ENCODE results near the gene KLKB1.

KLKB1 gene

DNA sequence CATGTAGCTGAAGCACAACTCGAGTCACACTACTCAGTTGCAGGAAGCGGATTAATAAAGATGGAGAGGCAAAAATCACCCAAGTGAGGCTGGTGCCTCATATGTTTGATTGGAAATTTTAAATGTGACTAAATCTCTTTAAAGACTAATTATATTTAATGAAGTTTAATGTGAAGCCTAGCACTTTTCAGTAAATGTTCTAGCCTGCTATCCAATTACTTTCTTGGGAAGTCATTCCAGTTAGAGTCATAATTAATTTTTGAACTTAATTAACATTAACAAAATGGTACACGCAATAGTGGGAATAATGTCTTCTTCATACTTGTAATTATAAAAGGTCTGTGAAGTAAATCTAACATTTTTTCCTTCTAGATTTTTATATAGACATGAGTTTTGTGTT lies 59.3 kb downstream of the KLKB1 start:
- Histone ChIP-seq H3K9me3 (ENCODE audit: control insufficient read depth in 2 of 2, low read length in 2 of 2) (no peaks in the 10 kb centered on the region), H3K4me3 (ENCODE audit: low read length in 2 of 2) (no peak overlapping the region), H3K4me1 (ENCODE audit: control insufficient read depth in 2 of 2, insufficient read depth in 2 of 2, low read length in 2 of 2) (no peaks in the 10 kb centered on the region), H3K9ac (ENCODE audit: low read depth in 1 of 2, low read length in 2 of 2) (no peak overlapping the region), H3K27me3 (ENCODE audit: control insufficient read depth in 2 of 2, insufficient read depth in 2 of 2, low read length in 2 of 2) (no peaks in the 10 kb centered on the region), H3K36me3 (ENCODE audit: control insufficient read depth in 2 of 2, insufficient read depth in 2 of 2, low read length in 2 of 2) (no peaks in the 10 kb centered on the region), H3K27ac (ENCODE audit: low read depth in 2 of 2, low read length in 2 of 2) (no peak overlapping the region)

GRCh38 chr4:186291256-186291890 lies 64.1 kb downstream of the KLKB1 start:
- Histone ChIP-seq H3K9me3 (ENCODE audit: control insufficient read depth in 2 of 2, low read length in 2 of 2) (no peaks in the 10 kb centered on the region), H3K27me3 (ENCODE audit: control insufficient read depth in 2 of 2, insufficient read depth in 2 of 2, low read length in 2 of 2) (no peaks in the 10 kb centered on the region), H3K27ac (ENCODE audit: low read depth in 2 of 2, low read length in 2 of 2) (no peak overlapping the region), H3K4me1 (ENCODE audit: control insufficient read depth in 2 of 2, insufficient read depth in 2 of 2, low read length in 2 of 2) (no peaks in the 10 kb centered on the region), H3K4me3 (ENCODE audit: low read length in 2 of 2) (no peak overlapping the region), H3K36me3 (ENCODE audit: control insufficient read depth in 2 of 2, insufficient read depth in 2 of 2, low read length in 2 of 2) (no peaks in the 10 kb centered on the region), H3K9ac (ENCODE audit: low read depth in 1 of 2, low read length in 2 of 2) (no peak overlapping the region)

DNA sequence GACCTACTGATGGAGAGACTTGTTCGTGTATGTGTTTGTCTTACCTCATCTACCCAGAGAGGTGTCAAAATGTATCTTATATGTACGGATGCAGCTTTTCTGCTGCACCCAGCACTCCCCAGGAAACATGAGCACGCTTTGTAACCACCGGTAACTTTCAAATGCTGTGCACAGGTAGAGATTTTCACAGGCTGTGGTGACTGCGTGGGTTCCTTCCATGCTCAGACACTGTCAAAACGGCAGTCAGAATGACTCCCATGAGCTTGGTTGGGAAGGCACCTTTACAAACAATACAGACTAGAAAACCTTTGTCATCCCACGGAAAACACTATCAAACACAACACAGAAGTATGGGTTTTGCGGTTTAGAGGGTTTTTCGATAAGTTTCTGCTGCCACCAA lies 66.9 kb downstream of the KLKB1 start:
- H3K36me3 ChIP-seq (ENCODE audit: control insufficient read depth in 2 of 2, insufficient read depth in 2 of 2, low read length in 2 of 2), result no peaks in the 10 kb centered on the region
- H3K9me3 ChIP-seq (ENCODE audit: control insufficient read depth in 2 of 2, low read length in 2 of 2), result no peaks in the 10 kb centered on the region
- H3K4me1 ChIP-seq (ENCODE audit: control insufficient read depth in 2 of 2, insufficient read depth in 2 of 2, low read length in 2 of 2), result peaks cover 0 to 3% of the 10 kb centered on the region in 2 donors
- no peak overlapping the region for H3K9ac ChIP-seq (ENCODE audit: low read depth in 1 of 2, low read length in 2 of 2)
- no peaks in the 10 kb centered on the region for H3K27me3 ChIP-seq (ENCODE audit: control insufficient read depth in 2 of 2, insufficient read depth in 2 of 2, low read length in 2 of 2)
- no peak overlapping the region for H3K27ac ChIP-seq (ENCODE audit: low read depth in 2 of 2, low read length in 2 of 2)
- H3K4me3 ChIP-seq (ENCODE audit: low read length in 2 of 2), result no peak overlapping the region

- Histone ChIP-seq H3K9ac (ENCODE audit: low read depth in 1 of 2, low read length in 2 of 2) (no peak overlapping the region), H3K27me3 (ENCODE audit: control insufficient read depth in 2 of 2, insufficient read depth in 2 of 2, low read length in 2 of 2) (no peaks in the 10 kb centered on the region), H3K4me1 (ENCODE audit: control insufficient read depth in 2 of 2, insufficient read depth in 2 of 2, low read length in 2 of 2) (peaks cover 0 to 11% of the 10 kb centered on the region in 2 donors), H3K4me3 (ENCODE audit: low read length in 2 of 2) (no peak overlapping the region), H3K9me3 (ENCODE audit: control insufficient read depth in 2 of 2, low read length in 2 of 2) (no peaks in the 10 kb centered on the region), H3K27ac (ENCODE audit: low read depth in 2 of 2, low read length in 2 of 2) (no peak overlapping the region), H3K36me3 (ENCODE audit: control insufficient read depth in 2 of 2, insufficient read depth in 2 of 2, low read length in 2 of 2) (no peaks in the 10 kb centered on the region)
These were observed 69.2 kb downstream of the KLKB1 start for GRCh38 chr4:186296481-186296880.

- Histone ChIP-seq H3K4me1 (ENCODE audit: control insufficient read depth in 2 of 2, insufficient read depth in 2 of 2, low read length in 2 of 2) (peaks cover 0 to 11% of the 10 kb centered on the region in 2 donors), H3K9ac (ENCODE audit: low read depth in 1 of 2, low read length in 2 of 2) (no peak overlapping the region), H3K27me3 (ENCODE audit: control insufficient read depth in 2 of 2, insufficient read depth in 2 of 2, low read length in 2 of 2) (no peaks in the 10 kb centered on the region), H3K4me3 (ENCODE audit: low read length in 2 of 2) (no peak overlapping the region), H3K36me3 (ENCODE audit: control insufficient read depth in 2 of 2, insufficient read depth in 2 of 2, low read length in 2 of 2) (no peaks in the 10 kb centered on the region), H3K27ac (ENCODE audit: low read depth in 2 of 2, low read length in 2 of 2) (no peak overlapping the region), H3K9me3 (ENCODE audit: control insufficient read depth in 2 of 2, low read length in 2 of 2) (no peaks in the 10 kb centered on the region)
These were observed 69.8 kb downstream of the KLKB1 start for GRCh38 chr4:186297013-186297645.

- no peaks in the 10 kb centered on the region for H3K36me3 ChIP-seq (ENCODE audit: control insufficient read depth in 2 of 2, insufficient read depth in 2 of 2, low read length in 2 of 2)
- no peak overlapping the region for H3K9ac ChIP-seq (ENCODE audit: low read depth in 1 of 2, low read length in 2 of 2)
- H3K27ac ChIP-seq (ENCODE audit: low read depth in 2 of 2, low read length in 2 of 2), result no peak overlapping the region
- H3K4me1 ChIP-seq (ENCODE audit: control insufficient read depth in 2 of 2, insufficient read depth in 2 of 2, low read length in 2 of 2), result peaks cover 0 to 11% of the 10 kb centered on the region in 2 donors
- H3K9me3 ChIP-seq (ENCODE audit: control insufficient read depth in 2 of 2, low read length in 2 of 2), result no peaks in the 10 kb centered on the region
- H3K4me3 ChIP-seq (ENCODE audit: low read length in 2 of 2), result no peak overlapping the region
- H3K27me3 ChIP-seq (ENCODE audit: control insufficient read depth in 2 of 2, insufficient read depth in 2 of 2, low read length in 2 of 2), result no peaks in the 10 kb centered on the region
These were observed 70.8 kb downstream of the KLKB1 start for GRCh38 chr4:186298031-186298647.

GRCh38 chr4:186299291-186299690 lies 72.0 kb downstream of the KLKB1 start:
- Histone ChIP-seq H3K9ac (ENCODE audit: low read depth in 1 of 2, low read length in 2 of 2) (no peak overlapping the region), H3K4me3 (ENCODE audit: low read length in 2 of 2) (no peak overlapping the region), H3K36me3 (ENCODE audit: control insufficient read depth in 2 of 2, insufficient read depth in 2 of 2, low read length in 2 of 2) (no peaks in the 10 kb centered on the region), H3K27me3 (ENCODE audit: control insufficient read depth in 2 of 2, insufficient read depth in 2 of 2, low read length in 2 of 2) (no peaks in the 10 kb centered on the region), H3K4me1 (ENCODE audit: control insufficient read depth in 2 of 2, insufficient read depth in 2 of 2, low read length in 2 of 2) (peaks cover 0 to 11% of the 10 kb centered on the region in 2 donors), H3K27ac (ENCODE audit: low read depth in 2 of 2, low read length in 2 of 2) (no peak overlapping the region), H3K9me3 (ENCODE audit: control insufficient read depth in 2 of 2, low read length in 2 of 2) (no peaks in the 10 kb centered on the region)

- H3K4me3 ChIP-seq (ENCODE audit: low read length in 2 of 2), result peak overlapping the region; percentile 45 to 62
- no peaks in the 10 kb centered on the region for H3K27me3 ChIP-seq (ENCODE audit: control insufficient read depth in 2 of 2, insufficient read depth in 2 of 2, low read length in 2 of 2)
These were observed 73.5 kb downstream of the KLKB1 start for GRCh38 chr4:186300659-186301390.

GRCh38 chr4:186304216-186304615 lies 76.9 kb downstream of the KLKB1 start:
- H3K4me3 ChIP-seq (ENCODE audit: low read length in 2 of 2), result no peak overlapping the region
- H3K36me3 ChIP-seq (ENCODE audit: control insufficient read depth in 2 of 2, insufficient read depth in 2 of 2, low read length in 2 of 2), result no peaks in the 10 kb centered on the region
- H3K27ac ChIP-seq (ENCODE audit: low read depth in 2 of 2, low read length in 2 of 2), result no peak overlapping the region
- H3K27me3 ChIP-seq (ENCODE audit: control insufficient read depth in 2 of 2, insufficient read depth in 2 of 2, low read length in 2 of 2), result no peaks in the 10 kb centered on the region
- no peak overlapping the region for H3K9ac ChIP-seq (ENCODE audit: low read depth in 1 of 2, low read length in 2 of 2)
- H3K4me1 ChIP-seq (ENCODE audit: control insufficient read depth in 2 of 2, insufficient read depth in 2 of 2, low read length in 2 of 2), result peaks cover 0 to 8% of the 10 kb centered on the region in 2 donors
- H3K9me3 ChIP-seq (ENCODE audit: control insufficient read depth in 2 of 2, low read length in 2 of 2), result no peaks in the 10 kb centered on the region

More at GRCh38 chr4:186300659-186301390, 73.5 kb downstream of the KLKB1 start:
- Histone ChIP-seq H3K9me3 (ENCODE audit: control insufficient read depth in 2 of 2, low read length in 2 of 2) (no peaks in the 10 kb centered on the region), H3K36me3 (ENCODE audit: control insufficient read depth in 2 of 2, insufficient read depth in 2 of 2, low read length in 2 of 2) (no peaks in the 10 kb centered on the region), H3K4me1 (ENCODE audit: control insufficient read depth in 2 of 2, insufficient read depth in 2 of 2, low read length in 2 of 2) (peaks cover 0 to 11% of the 10 kb centered on the region in 2 donors), H3K27ac (ENCODE audit: low read depth in 2 of 2, low read length in 2 of 2) (peak overlapping the region; percentile 40 to 55), H3K9ac (ENCODE audit: low read depth in 1 of 2, low read length in 2 of 2) (peak overlapping the region in 1 of 2 donors; percentile 33)

Measured in mucosa of rectum (tissue), 2 donors.